Karpas-422 (cell line): ENCODE data around the gene AKAP17A. TPM values are rescaled to one million over a fixed set of nuclear protein-coding genes. Genes with fewer than 3 reads are reported as not detected.

ENCODE experiments used
- DNase-seq: peaks from one replicate; pipeline ENCODE4 v3.0.0-alpha.2; 2015
- H2AFZ ChIP-seq: fragments of 200-600 bp; sonication (generic); 2 replicates; pipeline ENCODE4 v1.6.1; 2014; ENCODE audit warnings: antibody characterized with exemption, low read length, mixed read lengths
- H3K27ac ChIP-seq: fragments of 200-600 bp; sonication (generic); 2 replicates; pipeline ENCODE4 v1.5.1; 2014; ENCODE audit warnings: mild to moderate bottlenecking, low read length, moderate library complexity
- H3K27me3 ChIP-seq: fragments of 200-600 bp; sonication (generic); 2 replicates; pipeline ENCODE4 v1.6.1; 2014; ENCODE audit warnings: low read length, mixed read lengths
- H3K36me3 ChIP-seq: fragments of 200-600 bp; sonication (generic); 2 replicates; pipeline ENCODE4 v1.6.1; 2014; ENCODE audit warnings: low read length, mixed read lengths; ENCODE audit not compliant: insufficient read depth
- H3K4me1 ChIP-seq: fragments of 200-600 bp; sonication (generic); 2 replicates; pipeline ENCODE4 v1.6.1; 2014; ENCODE audit warnings: mild to moderate bottlenecking, low read length, mixed read lengths
- H3K4me2 ChIP-seq: fragments of 200-600 bp; sonication (generic); 2 replicates; pipeline ENCODE4 v1.6.1; 2014; ENCODE audit warnings: low read length, low read depth, mild to moderate bottlenecking; ENCODE audit not compliant: poor library complexity, severe bottlenecking
- H3K4me3 ChIP-seq: fragments of 200-600 bp; sonication (generic); 2 replicates; pipeline ENCODE4 v1.5.1; 2014; ENCODE audit warnings: mild to moderate bottlenecking, antibody characterized with exemption, low read length, mixed read lengths
- H3K79me2 ChIP-seq: fragments of 200-600 bp; sonication (generic); 2 replicates; pipeline ENCODE4 v1.6.1; 2014; ENCODE audit warnings: mild to moderate bottlenecking, low read length, mixed read lengths
- H3K9ac ChIP-seq: fragments of 200-600 bp; sonication (generic); 2 replicates; pipeline ENCODE4 v1.6.0; 2014; ENCODE audit warnings: low read length
- H3K9me2 ChIP-seq: fragments of 200-600 bp; sonication (generic), shearing (Covaris generic); replicated peaks from 2 replicates; pipeline ENCODE4 v1.6.0; 2014; ENCODE audit warnings: mild to moderate bottlenecking, low read length, moderate library complexity; ENCODE audit not compliant: insufficient read depth
- H3K9me3 ChIP-seq: fragments of 300-700, 200-600 bp; sonication (generic); 2 replicates; pipeline ENCODE4 v1.6.1; 2014; ENCODE audit warnings: low read length, mixed read lengths
- H4K20me1 ChIP-seq: fragments of 200-600 bp; sonication (generic); 2 replicates; pipeline ENCODE4 v1.6.1; 2014; ENCODE audit warnings: mild to moderate bottlenecking, antibody characterized with exemption, low read length, low read depth; ENCODE audit not compliant: insufficient read depth
- total RNA-seq: library from RNA; depleted of rRNA; stranded (reverse); fragments of >200 nt; shearing (Covaris generic); gene quantifications from 2 replicates; pipeline ENCODE4 v1.2.3, GENCODE V29; 2014; ENCODE audit warnings: low replicate concordance

AKAP17A gene
- total RNA-seq, 1 experiment from 2014 or later, result 27.9 TPM

DNA sequence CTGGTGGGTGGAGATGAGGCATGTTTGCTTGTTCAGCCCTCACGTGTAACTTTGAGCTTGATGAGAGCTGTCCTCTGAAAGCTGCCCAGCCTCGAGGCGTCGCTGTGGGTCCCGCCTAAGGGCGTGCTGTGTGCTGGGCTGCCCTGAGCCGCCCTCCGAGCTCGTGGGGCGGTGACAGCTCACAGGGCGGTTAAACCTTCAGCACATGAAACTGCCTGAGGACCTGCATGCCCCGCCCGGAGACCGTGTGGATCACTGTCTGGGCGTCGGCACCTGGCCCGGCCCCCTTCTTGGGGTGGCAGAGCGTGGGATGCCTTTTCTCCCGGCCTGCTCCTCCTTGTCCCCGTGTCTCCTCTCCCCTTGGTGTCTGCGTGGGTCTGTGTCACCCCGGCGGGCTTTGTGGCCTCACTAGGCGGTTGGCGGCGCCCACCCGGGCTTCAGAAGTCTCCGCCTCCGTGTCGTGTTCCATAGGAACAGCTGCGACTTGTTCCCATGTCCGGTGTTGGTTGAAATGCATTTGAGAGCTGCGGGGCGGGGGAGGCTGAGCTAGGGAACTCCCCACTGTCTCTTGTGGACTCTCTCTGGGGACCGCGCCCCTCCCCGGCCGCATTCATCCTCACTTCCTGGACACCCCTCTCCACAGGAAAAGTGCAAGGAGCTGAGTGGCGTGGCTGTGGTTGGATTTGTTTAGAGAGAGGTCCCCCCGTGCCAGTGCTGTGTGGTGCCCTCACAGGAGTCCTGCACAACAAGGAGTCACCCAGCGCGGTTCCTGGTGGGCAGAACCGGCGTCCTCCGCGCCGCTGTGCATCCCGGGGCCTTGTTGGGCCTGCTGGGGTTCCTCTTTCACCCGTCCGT, 6.8 kb downstream of the AKAP17A start:
- H3K27me3 ChIP-seq, result no peaks in the 10 kb centered on the region
- H3K9ac ChIP-seq, result no peak overlapping the region
- H3K9me2 ChIP-seq, result no peaks in the 10 kb centered on the region
- no peak for DNase-seq
- peaks cover 36% of the 10 kb centered on the region for H3K79me2 ChIP-seq
- H3K27ac ChIP-seq, result no peak overlapping the region
- H2AFZ ChIP-seq, result no peak overlapping the region
- no peaks in the 10 kb centered on the region for H3K9me3 ChIP-seq
- H4K20me1 ChIP-seq, result peaks cover 33% of the 10 kb centered on the region
- H3K4me2 ChIP-seq, result no peak overlapping the region
- no peak overlapping the region for H3K4me3 ChIP-seq
- peaks cover under 1% of the 10 kb centered on the region for H3K4me1 ChIP-seq
- H3K36me3 ChIP-seq, result peaks cover 44% of the 10 kb centered on the region

GRCh38 chrX:1598876-1599790, 7.7 kb downstream of the AKAP17A start:
- Histone ChIP-seq H3K27ac (no peak overlapping the region), H3K9me3 (no peaks in the 10 kb centered on the region), H3K79me2 (peaks cover 27% of the 10 kb centered on the region), H3K27me3 (no peaks in the 10 kb centered on the region), H2AFZ (no peak overlapping the region), H4K20me1 (peaks cover 24% of the 10 kb centered on the region; the same call in 1 of the 2 replicates), H3K4me2 (no peak overlapping the region), H3K4me3 (no peak overlapping the region), H3K4me1 (no peaks in the 10 kb centered on the region), H3K9me2 (no peaks in the 10 kb centered on the region), H3K36me3 (peaks cover 35% of the 10 kb centered on the region), H3K9ac (no peak overlapping the region)
- DNase-seq, result no peak

DNA sequence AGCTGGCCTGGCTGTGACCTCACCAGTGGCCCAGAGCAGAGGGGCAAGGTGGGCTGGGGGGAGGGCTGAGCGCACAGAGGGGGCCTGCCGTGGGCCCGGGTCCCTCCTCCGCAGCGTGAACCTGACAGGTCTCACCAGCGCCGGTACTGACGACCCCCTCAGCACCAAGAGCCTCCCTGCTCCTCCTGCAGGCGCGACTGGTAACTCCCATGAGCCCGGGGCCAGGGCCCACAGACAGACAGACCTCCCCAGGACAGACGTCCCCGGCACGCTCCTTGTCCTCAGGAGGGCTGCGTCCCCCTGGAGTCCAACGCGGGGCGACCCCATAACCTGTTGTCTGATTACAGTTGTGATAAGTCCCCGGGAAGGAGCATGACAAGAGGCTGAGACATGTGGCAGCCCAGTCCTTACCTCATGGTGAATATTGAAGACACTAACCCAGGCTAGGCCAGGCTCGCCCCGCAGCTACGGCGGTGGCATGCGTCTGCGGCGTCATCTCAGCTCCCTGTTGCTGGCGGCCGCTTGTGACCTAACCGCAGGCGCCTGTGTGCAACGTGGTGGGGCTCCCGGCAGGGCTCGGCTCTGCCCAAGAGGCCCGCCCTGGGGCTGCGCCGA, 8.5 kb downstream of the AKAP17A start:
- Histone ChIP-seq H2AFZ (no peak overlapping the region), H3K9me3 (no peaks in the 10 kb centered on the region), H3K4me1 (no peaks in the 10 kb centered on the region), H3K9me2 (no peaks in the 10 kb centered on the region), H3K4me2 (no peak overlapping the region), H3K27ac (no peak overlapping the region), H4K20me1 (0 out of 2 replicates have a peak, but pooled peaks cover 19% of the 10 kb centered on the region), H3K9ac (no peak overlapping the region), H3K79me2 (peaks cover 23% of the 10 kb centered on the region; the same call in 1 of the 2 replicates), H3K4me3 (no peak overlapping the region), H3K36me3 (peaks cover 31% of the 10 kb centered on the region), H3K27me3 (no peaks in the 10 kb centered on the region)
- DNase-seq, result no peak

DNA sequence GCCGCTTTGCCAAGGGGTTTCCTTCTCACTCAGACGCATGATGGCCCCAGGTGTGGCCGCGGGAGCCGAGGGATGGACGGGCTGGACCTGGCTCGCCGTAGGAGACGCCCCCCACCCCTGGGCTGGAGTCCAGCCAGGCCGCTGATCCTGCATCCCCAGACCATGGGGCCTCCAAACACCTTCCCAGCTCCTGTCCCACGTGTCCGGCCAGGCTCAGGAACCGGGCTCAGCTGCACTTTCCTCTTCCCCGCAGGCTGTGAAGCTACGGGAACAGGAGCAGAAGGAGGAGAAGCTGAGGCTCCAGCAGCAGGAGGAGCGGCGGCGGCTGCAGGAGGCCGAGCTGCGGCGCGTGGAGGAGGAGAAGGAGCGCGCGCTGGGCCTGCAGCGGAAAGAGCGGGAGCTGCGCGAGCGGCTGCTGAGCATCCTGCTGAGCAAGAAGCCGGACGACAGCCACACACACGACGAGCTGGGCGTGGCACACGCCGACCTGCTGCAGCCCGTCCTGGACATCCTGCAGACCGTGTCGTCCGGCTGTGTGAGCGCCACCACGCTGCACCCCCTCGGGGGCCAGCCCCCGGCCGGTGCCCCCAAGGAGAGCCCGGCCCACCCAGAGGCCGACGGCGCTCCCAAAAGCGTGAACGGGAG, 9.1 kb downstream of the AKAP17A start:
- H3K9ac ChIP-seq, result no peak overlapping the region
- H3K9me2 ChIP-seq, result no peaks in the 10 kb centered on the region
- no peaks in the 10 kb centered on the region for H3K27me3 ChIP-seq
- H3K36me3 ChIP-seq, result peaks cover 25% of the 10 kb centered on the region
- 0 out of 2 replicates have a peak, but pooled peaks cover 13% of the 10 kb centered on the region for H4K20me1 ChIP-seq
- peaks cover 17% of the 10 kb centered on the region; the same call in 1 of the 2 replicates for H3K79me2 ChIP-seq
- H3K4me2 ChIP-seq, result no peak overlapping the region
- H3K27ac ChIP-seq, result no peak overlapping the region
- no peak overlapping the region for H3K4me3 ChIP-seq
- no peaks in the 10 kb centered on the region for H3K9me3 ChIP-seq
- H2AFZ ChIP-seq, result no peak overlapping the region
- DNase-seq, result no peak
- H3K4me1 ChIP-seq, result no peaks in the 10 kb centered on the region

- H3K9ac ChIP-seq, result no peak overlapping the region
- H3K79me2 ChIP-seq, result peaks cover 10% of the 10 kb centered on the region; the same call in 1 of the 2 replicates
- H3K27me3 ChIP-seq, result no peaks in the 10 kb centered on the region
- peaks cover 19% of the 10 kb centered on the region for H3K36me3 ChIP-seq
- no peak overlapping the region for H3K4me2 ChIP-seq
- no peaks in the 10 kb centered on the region for H3K9me3 ChIP-seq
- no peak for DNase-seq
- H4K20me1 ChIP-seq, result 0 out of 2 replicates have a peak, but pooled peaks cover 6% of the 10 kb centered on the region
- no peaks in the 10 kb centered on the region for H3K9me2 ChIP-seq
- H3K27ac ChIP-seq, result no peak overlapping the region
- no peaks in the 10 kb centered on the region for H3K4me1 ChIP-seq
- no peak overlapping the region for H3K4me3 ChIP-seq
- no peak overlapping the region for H2AFZ ChIP-seq
Measured at GRCh38 chrX:1601051-1601767, 9.8 kb downstream of the AKAP17A start.

DNA sequence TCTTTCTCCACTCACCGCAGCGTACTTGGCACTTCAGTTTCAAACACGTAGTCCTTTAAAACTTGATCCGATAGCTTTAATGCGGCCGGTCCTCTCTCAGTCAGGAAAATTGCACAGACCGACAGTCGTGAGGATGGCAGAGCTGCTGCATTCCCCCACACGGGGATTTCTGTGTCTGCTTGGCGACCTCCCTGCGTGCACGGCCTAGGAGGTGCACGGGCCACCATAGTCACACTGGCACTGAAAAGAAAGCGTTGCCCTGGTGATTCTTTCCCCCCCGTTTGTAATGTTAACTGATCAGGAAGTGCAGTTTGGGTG, 10.3 kb downstream of the AKAP17A start:
- H3K4me3 ChIP-seq, result no peak overlapping the region
- no peaks in the 10 kb centered on the region for H3K27me3 ChIP-seq
- no peaks in the 10 kb centered on the region for H3K9me3 ChIP-seq

DNA sequence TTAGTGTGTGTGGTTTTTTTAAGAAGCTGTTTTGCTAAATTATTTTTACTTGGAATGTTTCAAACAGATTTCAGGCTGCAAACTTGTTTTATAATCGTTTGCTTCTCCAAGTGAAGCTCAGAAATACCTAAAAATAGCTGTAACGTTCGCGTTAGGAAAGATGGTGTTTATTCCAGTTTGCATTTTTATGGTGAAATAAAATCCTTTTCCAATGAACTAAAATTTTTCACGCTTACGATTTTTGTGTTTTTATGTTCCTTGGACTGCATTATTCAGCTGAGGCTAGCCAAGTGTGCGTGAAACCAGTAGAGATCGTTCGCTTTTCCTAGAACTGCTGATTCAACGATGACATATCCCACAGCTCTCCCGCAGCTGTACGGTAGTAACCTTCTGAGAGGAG, 10.9 kb downstream of the AKAP17A start:
- Histone ChIP-seq H3K79me2 (peaks cover 3% of the 10 kb centered on the region; the same call in 1 of the 2 replicates), H2AFZ (no peak overlapping the region), H3K27ac (no peak overlapping the region), H4K20me1 (0 out of 2 replicates have a peak, but pooled peaks cover 6% of the 10 kb centered on the region), H3K4me2 (no peak overlapping the region), H3K4me1 (no peaks in the 10 kb centered on the region), H3K36me3 (peaks cover 14% of the 10 kb centered on the region), H3K9me2 (no peaks in the 10 kb centered on the region), H3K4me3 (no peak overlapping the region), H3K9me3 (no peaks in the 10 kb centered on the region), H3K9ac (no peak overlapping the region), H3K27me3 (no peaks in the 10 kb centered on the region)
- no peak for DNase-seq

More for the DNA sequence above, 10.3 kb downstream of the AKAP17A start:
- no peaks in the 10 kb centered on the region for H3K4me1 ChIP-seq
- no peaks in the 10 kb centered on the region for H3K9me2 ChIP-seq
- peaks cover 9% of the 10 kb centered on the region; the same call in 1 of the 2 replicates for H3K79me2 ChIP-seq
- H3K9ac ChIP-seq, result no peak overlapping the region
- no peak overlapping the region for H3K4me2 ChIP-seq
- no peak for DNase-seq
- H2AFZ ChIP-seq, result no peak overlapping the region
- H4K20me1 ChIP-seq, result 0 out of 2 replicates have a peak, but pooled peaks cover 6% of the 10 kb centered on the region
- H3K27ac ChIP-seq, result no peak overlapping the region
- H3K36me3 ChIP-seq, result peaks cover 19% of the 10 kb centered on the region
